AG10803 (cell line): ENCODE results near the gene SCN4A.

ENCODE experiments used
- DNase-seq: peaks from one replicate; pipeline ENCODE4 v3.0.0; 2010; ENCODE audit warnings: low read depth
- H3K4me3 ChIP-seq: 2 replicates; pipeline ENCODE4 v1.5.1; 2011; ENCODE audit warnings: mild to moderate bottlenecking, low read length, control low read depth
- TF ChIP-seq, protein P1 (sequence below): conservative IDR thresholded peaks from 2 replicates; pipeline ENCODE4 v1.5.1; 2011; ENCODE audit warnings: mild to moderate bottlenecking, low read length, control low read depth, inconsistent platforms

The SCN4A gene

DNA sequence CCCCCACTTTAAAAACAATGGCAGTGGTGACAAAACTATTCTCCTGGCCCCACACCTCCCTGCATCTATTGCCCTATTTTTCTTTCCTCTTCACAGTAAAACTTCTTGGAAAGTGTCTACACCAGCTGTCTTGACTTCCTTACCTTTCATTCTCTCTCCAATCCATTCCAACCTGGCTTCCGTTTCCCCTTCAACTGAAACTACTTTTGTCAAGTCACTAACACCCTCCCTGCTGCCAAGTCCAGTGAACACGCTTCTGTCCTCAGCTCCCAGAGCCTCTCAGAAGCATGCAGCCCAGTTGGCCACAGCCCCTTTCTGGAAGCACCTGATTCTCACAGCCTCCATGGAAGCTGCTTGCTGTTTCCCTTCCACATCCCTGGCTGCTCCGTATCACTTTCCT lies 4.0 kb upstream of the SCN4A start:
- TF ChIP-seq, protein P1, sequence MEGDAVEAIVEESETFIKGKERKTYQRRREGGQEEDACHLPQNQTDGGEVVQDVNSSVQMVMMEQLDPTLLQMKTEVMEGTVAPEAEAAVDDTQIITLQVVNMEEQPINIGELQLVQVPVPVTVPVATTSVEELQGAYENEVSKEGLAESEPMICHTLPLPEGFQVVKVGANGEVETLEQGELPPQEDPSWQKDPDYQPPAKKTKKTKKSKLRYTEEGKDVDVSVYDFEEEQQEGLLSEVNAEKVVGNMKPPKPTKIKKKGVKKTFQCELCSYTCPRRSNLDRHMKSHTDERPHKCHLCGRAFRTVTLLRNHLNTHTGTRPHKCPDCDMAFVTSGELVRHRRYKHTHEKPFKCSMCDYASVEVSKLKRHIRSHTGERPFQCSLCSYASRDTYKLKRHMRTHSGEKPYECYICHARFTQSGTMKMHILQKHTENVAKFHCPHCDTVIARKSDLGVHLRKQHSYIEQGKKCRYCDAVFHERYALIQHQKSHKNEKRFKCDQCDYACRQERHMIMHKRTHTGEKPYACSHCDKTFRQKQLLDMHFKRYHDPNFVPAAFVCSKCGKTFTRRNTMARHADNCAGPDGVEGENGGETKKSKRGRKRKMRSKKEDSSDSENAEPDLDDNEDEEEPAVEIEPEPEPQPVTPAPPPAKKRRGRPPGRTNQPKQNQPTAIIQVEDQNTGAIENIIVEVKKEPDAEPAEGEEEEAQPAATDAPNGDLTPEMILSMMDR = no peak
- DNase-seq = no peak
- H3K4me3 ChIP-seq = no peak overlapping the region

DNA sequence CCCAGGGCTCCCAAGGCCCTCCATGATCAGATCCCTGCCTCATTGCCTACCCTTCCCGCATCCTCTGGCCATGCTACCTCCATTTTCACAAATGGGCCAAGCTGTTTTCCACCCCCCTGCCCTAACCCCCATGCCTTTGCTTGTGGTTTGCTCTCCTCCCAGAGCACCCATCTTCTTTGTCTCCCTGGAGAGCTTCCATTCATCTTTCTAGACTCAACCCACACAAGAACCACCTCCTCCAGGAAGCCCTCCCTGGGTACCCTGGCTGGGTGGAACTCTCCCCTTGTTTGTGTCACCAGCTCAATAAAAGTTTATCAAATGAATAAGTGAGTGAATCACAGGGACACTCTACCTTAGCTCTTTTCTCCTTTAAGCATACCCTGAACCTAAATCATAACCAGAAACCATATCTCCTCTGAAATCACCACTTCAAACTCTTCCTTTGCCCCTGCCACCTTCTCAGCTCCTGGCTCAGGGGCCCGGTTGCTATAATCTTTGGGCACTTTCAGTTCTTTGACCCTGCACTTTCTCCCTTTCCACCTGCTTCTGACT lies 2.9 kb upstream of the SCN4A start:
- TF ChIP-seq, protein P1 = no peak
- no peak overlapping the region for H3K4me3 ChIP-seq
- DNase-seq = no peak

DNA sequence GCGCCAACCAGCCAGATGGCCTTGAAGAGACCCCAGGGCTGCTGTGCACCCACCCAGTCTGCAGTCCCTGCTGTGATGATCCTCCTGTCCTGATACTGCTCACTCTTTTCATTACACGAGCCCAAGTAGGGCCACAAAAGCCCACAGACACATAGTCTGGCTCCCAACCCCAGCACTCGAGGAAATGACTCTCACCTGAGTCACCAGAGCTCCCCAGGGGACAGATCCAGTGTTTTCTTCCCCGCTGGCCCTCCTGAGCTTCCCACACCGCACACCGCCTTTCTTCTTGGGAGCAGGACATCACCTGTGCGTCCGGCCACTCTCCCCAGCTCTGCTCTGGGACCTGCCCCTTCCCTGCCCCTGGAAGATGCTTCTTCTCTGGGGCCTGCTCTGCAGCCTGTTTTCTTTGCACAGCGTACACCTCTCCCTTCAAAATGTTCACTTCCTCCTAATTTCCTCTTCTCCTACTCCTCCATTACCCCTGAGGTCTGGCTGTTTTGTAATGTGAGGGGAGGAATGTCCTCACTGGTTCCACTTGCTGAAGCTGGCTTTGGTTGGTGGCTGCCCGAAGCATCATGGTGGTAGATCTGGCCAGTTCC lies 2.0 kb upstream of the SCN4A start:
- H3K4me3 ChIP-seq = no peak overlapping the region

DNA sequence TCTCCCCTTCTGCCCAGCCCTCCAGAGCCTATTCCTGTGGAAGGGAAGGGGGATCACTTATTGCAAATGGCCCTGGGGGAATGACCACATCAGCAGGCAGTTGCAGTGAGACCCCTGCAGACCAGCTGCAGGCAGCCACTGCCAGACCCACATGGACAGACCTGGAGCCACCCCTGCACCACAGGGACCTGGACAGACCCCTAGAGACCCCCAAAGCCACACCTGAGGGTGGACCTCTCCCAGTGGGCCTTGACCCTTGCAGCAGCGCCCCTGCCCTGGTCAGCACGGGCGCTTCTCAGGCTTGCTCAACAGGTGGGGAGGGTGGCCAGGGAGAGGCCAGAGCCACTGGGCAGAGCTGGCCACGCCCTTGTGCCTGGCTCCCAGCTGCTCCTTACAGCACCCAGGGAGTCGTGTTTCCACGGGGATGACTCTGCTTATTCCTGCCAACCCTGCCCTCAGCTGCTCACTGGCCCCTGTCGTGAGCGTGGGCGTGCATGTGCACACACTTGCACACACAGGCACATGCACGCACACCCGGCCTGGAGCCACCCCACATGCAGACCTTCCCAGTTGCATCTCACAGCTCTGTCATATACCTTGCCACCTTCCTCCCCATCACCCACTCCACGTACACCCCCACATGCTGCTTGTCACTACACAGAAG lies 1.3 kb upstream of the SCN4A start:
- DNase-seq = peak; percentile 28
- no peak overlapping the region for H3K4me3 ChIP-seq
- TF ChIP-seq, protein P1 = no peak

More for the DNA sequence above, 2.0 kb upstream of the SCN4A start:
- TF ChIP-seq, protein P1 = no peak
- peak; percentile 41 for DNase-seq

DNA sequence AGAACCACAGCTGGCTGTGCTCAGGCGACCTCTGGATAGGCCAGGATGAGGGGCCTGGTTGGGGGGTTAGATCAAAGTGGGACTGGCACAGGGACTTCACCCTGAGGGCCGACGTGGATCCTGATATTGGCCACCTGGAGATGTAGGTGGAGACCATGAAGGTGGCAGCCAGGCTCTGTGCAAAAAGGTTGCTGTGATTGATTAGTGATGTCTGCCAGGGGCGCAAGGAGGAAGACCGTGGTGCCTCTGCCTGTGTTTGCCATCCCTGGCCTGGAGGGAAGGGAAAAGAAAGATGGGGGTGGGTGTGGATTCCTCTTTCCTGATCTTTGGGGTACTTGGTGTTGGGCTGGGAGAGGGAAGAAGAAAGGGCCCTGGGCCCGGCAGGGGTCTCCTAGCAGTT lies 529 bp upstream of the SCN4A start:
- no peak overlapping the region for H3K4me3 ChIP-seq
- DNase-seq = no peak
- TF ChIP-seq, protein P1 = no peak

DNA sequence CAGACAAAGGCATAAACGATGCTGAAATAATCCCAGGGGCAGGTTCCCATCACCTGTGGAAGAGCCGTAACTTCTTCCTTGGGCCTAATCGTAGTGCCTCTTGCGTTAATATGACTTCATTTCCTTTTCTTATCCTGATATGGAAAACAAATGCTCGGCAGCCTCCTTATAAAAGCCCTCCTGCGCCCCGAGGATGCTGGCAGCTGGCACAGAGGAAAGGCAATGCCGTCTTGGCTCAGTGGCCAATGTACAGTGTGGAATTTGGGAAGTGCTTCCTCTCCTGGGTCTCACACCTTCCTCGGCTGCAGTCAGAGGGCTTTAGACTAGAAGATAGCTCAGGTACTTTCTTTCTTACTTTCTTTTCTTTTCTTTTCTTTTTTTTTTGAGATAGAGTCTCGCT lies 3.4 kb downstream of the SCN4A start:
- TF ChIP-seq, protein P1 = no peak
- no peak for DNase-seq
- no peak overlapping the region for H3K4me3 ChIP-seq

DNA sequence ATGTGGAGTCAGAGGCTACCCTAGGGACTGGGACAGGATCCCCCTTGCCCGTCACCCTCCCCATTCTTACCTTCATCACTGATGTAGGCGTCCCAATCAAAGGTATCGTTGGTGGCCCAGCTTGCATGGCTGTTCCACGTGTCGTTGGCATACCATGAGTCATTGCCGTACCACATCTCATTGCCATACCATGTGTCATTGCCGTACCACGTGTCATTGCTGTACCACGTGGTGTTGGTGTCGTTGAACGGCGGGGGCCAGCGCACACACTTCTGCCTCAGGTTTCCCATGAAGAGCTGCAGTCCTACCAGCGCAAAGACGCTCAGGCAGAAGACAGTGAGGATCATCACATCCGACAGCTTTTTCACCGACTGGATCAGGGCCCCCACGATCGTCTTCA lies 4.8 kb downstream of the SCN4A start:
- TF ChIP-seq, protein P1 = no peak
- H3K4me3 ChIP-seq = no peak overlapping the region
- DNase-seq = no peak
